HG03378 (cell line): ENCODE measurements around the gene MED20.

Source experiments
- ATAC-seq: cut with Tn5 transposase; IDR thresholded peaks from one replicate; pipeline ENCODE4 v1.9.1; 2021; ENCODE audit warnings: mild to moderate bottlenecking, moderate library complexity; ENCODE audit not compliant: unreplicated experiment

MED20 gene

GRCh38 chr6:41941280-41942066, 20.5 kb upstream of the MED20 start, which contains the start of gene CCND3:
CCND3 (minus strand) TSS chr6:41941808; CDS start chr6:41941649, 159 bp downstream.
- peak; percentile 58 for ATAC-seq

- no peak for ATAC-seq
These were observed 19.9 kb upstream of the MED20 start for GRCh38 chr6:41940759-41941279.

GRCh38 chr6:41939848-41940758, 19.2 kb upstream of the MED20 start:
- ATAC-seq: no peak

DNA sequence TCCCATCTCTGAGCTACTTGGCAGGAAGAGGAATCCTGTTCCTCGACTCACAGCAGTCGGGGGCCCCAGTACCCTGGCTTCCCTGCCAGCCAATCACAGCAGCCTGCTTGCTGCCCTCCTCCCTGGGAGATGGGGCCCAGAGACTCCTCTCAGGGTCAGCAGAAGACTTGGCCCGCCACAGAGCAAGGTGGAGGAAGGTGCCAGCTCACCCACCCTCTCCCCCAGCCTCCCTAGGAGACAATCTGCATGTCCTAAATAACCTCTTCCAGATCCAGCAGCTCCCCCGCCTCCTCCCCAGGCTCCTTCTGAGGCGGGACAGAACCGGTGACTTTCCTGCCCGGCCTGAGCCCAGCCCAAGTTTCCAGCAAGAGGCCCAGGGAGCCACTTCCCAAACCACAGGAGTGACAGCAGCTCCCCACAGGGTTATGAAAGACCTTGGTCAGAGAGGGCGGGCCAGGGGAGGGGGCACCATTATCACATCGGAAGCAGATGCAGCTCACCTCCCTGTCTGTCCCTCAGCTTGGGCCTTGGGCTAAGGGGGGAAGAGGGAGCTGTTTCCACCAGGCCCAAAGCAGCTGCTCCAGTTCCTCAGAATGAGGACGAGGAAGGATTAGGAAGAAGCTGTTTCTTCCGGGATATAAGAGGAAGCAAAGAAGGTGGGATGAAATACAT, 18.4 kb upstream of the MED20 start:
- ATAC-seq: no peak

DNA sequence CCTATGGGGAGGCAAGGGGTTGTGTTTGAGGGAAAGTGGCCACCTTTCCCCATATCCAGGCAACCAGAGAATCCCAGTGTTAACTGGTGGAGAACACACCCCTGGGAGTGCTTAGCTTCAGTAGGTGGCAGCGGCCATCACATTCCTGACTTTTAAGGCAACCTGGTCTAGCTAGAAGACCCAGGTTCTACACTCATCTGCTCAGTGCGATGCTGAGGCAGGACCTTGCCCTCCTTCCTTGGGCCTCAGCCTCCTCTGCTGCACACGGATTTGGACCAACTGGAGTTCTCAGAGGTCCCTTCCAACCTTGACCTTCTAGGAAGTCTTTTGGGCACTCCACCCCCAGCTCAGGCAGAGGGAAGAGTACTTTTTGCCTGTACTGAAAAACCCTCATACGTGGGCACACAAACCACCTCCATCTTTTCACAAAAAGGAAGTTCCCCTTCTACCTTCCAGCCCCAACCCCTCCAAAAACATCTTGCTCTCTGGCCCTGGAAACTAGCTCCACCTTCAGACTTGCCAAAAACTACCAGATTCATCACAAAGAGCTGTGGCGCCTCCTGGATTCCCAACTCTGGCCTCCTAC, 17.7 kb upstream of the MED20 start:
- ATAC-seq: no peak

DNA sequence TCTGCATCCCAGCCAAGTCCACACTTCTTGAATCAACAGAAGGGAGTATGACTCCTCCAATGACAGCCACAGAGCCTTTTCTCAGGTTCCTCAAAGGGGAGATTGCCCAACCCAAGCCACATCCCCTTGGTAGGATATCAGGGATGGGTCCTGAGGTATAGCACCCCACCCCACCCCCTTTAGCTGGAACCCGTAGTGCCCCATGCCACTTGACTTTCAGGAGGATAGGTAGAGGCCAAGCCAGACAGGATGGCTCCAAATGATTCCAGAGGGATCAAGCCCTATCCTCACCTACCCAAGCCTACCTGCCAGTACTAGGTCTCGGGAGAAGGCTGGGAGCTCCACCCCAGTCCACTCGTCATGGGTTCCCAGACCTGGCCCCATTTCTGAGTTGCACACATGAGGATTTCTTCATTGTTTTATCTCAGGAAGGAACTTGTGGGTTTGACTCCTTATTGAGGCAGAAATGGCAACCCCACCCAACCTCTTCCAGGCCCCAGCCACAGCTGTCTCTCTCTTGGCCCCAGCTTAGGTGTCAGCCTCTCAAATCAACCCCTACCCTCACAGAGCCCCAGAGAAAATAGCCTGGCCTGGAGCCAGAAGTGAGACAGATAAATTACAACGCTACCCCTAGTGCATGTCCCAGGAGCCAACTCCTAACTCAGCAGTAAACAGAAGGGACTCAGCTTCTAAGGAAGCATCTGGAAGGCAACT, 17.1 kb upstream of the MED20 start:
- no peak for ATAC-seq

- no peak for ATAC-seq
These were observed 16.5 kb upstream of the MED20 start for GRCh38 chr6:41937472-41937860.

- no peak for ATAC-seq
These were observed 15.3 kb upstream of the MED20 start for GRCh38 chr6:41936073-41936837.

DNA sequence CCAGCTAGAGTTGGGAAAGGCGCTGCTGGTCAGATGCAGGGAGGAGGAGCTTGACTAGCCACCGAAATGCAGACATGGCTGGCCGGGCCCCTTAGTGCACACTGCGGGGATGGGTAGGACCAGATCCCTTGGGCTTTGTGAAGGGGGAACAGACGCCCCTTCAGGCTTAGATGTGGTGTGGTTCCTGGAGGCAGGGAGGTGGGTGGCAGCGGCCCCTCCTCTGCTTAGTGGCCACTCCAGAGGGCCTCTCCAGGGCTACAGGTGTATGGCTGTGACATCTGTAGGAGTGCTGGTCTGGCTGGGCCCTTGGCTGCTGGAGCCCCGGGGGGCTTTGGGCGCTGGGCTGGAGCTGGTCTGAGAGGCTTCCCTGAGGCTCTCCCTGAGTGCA, 14.7 kb upstream of the MED20 start:
- ATAC-seq: no peak

- no peak for ATAC-seq
These were observed 14.2 kb upstream of the MED20 start for GRCh38 chr6:41935193-41935574.

DNA sequence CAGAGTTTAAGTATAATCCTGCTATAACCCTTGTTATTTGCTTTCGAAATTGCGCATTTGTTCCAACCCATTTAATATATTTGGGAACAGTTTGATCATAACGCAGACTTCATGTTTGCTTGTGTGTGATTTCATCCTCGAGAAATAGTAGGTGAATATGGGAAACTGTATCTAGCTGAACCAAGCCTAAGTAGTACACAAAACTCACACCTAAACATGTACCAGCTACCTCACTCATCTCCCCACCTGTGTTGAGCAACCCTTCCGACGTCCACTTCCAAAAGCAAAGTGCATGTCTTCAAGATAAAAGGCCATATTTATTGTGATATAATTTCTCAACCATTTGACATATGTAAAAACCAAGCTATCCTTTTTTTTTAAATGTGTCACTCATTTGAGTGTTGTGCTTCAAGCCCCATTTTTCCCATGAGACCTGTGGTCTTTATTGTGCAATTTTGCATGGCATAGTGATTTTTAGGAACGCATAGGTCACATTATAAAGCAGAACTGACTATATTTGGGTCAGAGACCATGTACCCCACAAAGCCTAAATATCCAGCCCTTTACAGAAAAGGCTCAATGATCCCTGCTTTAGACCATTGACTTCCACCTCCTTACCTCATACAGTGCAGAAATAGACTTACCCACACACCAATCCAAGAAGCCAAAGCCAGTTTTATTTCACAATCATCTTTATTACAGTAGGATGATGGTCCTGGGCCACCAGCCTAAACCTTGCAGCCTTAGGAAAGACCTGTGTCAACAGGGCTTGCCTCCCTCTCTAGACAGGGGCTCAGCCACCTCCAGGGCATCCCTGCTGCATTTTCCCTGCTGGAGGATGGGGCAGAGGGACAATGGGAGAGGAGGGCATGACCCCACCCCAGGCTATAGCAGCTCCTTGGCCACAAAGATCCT, 13.6 kb upstream of the MED20 start:
- no peak for ATAC-seq

GRCh38 chr6:41932378-41932777, 11.4 kb upstream of the MED20 start:
- no peak for ATAC-seq

- ATAC-seq: no peak
These were observed 10.9 kb upstream of the MED20 start for GRCh38 chr6:41931792-41932191.

- ATAC-seq: no peak
These were observed 9.0 kb upstream of the MED20 start for GRCh38 chr6:41929924-41930323.

- ATAC-seq: no peak
These were observed 6.3 kb upstream of the MED20 start for GRCh38 chr6:41927253-41927652.

GRCh38 chr6:41922154-41922553, 1.2 kb upstream of the MED20 start:
- no peak for ATAC-seq

- ATAC-seq: no peak
These were observed 716 bp upstream of the MED20 start for GRCh38 chr6:41921712-41921998.

DNA sequence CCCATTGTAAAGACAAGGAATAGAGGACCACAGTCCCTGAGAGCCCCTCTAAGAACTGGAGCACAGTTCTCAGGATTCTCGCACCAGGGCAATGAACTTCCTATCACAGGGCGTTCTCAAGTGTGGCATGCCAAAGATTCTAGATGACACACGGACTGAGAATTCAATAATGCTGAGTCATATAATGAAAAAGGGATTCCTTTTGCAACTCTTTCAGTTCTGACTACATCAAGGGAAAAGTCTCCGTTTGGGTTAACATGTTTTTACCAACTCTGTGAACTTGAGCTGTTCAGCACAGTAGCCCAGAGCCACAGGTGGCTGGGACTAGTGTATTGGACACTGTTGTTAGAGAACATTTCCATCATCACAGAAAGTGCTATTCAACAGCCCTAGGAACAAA, 3.4 kb downstream of the MED20 start:
- no peak for ATAC-seq
